Spleen (tissue), 7 donors: Measurements from ENCODE around the gene PDZD2.

Experiments used
- CTCF ChIP-seq, 11 experiments: fragments of 200-600 bp in 7 of 11; fragments of 450-650 bp in 4 of 11; sonication (generic) in 4 of 11; IDR thresholded peaks in 8 of 11; conservative IDR thresholded peaks in 3 of 11; 1 replicate in 7 of 11; 2 replicates in 4 of 11; pipeline versions ENCODE4 v1.4.0 to v1.8.0; 2016 to 2021; ENCODE audit warnings: antibody characterized with exemption in 11 of 11, inconsistent platforms in 4 of 11, mild to moderate bottlenecking in 1 of 11
- POLR2A ChIP-seq, 3 donors: fragments of 450-650 bp; IDR thresholded peaks; one replicate each; pipeline ENCODE4 v1.5.1; 2017; ENCODE audit warnings: antibody characterized with exemption in 3 of 3, mild to moderate bottlenecking in 1 of 3
- POLR2AphosphoS5 ChIP-seq, 3 donors: sonication (generic); formaldehyde crosslinking; IDR thresholded peaks; one replicate each; pipeline ENCODE4 v1.5.1; 2017; ENCODE audit warnings: antibody characterized with exemption in 3 of 3
- donor health status: DM: no; HTN: no; CAD: no; lungs with moderate emphysema.
- donor health status: DM: no; HTN: no; CAD: no.
- donor health status: DM: no; HTN: no; CAD: no.

DNA sequence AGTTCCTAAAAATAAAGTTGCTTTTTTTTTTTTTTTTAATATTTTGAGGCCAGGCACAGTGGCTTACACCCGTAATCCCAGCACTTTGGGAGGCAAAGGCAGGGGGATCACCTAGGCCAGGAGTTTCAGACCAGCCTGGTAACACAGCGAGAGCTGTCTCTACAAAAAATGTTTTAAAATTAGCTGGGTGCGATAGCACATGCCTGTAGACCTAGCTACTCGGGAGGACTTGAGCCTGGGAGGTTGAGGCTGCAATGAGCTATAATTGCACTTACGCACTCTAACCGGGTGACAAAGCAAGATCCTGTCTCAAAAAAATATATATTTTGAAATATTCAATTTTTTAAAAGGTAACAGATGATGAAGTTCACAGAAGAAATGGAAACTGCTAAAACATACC, 512.3 kb downstream of the PDZD2 start:
- TF ChIP-seq POLR2A (IDR thresholded peaks at IDR 0.05) (no peak), CTCF (IDR thresholded peaks at IDR 0.05 in 8 of 11, conservative IDR thresholded peaks at IDR 0.05 in 3 of 11) (no peak), POLR2AphosphoS5 (IDR thresholded peaks at IDR 0.05) (no peak)
